RWPE2 (cell line): ENCODE measurements around the gene SRGAP1.
A peak's percentile ranks its signal among the peaks of the same experiment; 100 is the strongest.

ENCODE experiments used
- ATAC-seq: fragments of 200-7000 bp; cut with Tn5 transposase; 3 replicates; pipeline ENCODE4 v1.9.1; 2021; ENCODE audit warnings: low read depth
- DNase-seq: peaks from one replicate; pipeline ENCODE4 v3.0.0-alpha.2; 2020; ENCODE audit warnings: low spot score
- H3K27ac ChIP-seq: fragments of 450-650 bp; 2 replicates; pipeline ENCODE4 v1.5.1; 2017; ENCODE audit warnings: mild to moderate bottlenecking; ENCODE audit not compliant: poor library complexity, severe bottlenecking
- H3K27me3 ChIP-seq: fragments of 250-450 bp; sonication (Bioruptor Pico); 2 replicates; pipeline ENCODE4 v1.5.1; 2021; ENCODE audit warnings: mild to moderate bottlenecking, moderate library complexity; ENCODE audit not compliant: insufficient read depth, poor library complexity, severe bottlenecking
- H3K36me3 ChIP-seq: fragments of 250-450 bp; sonication (Bioruptor Pico); 2 replicates; pipeline ENCODE4 v1.5.1; 2020; ENCODE audit warnings: low read depth, mild to moderate bottlenecking, moderate library complexity
- H3K4me1 ChIP-seq: fragments of 250-450 bp; sonication (Bioruptor Pico); 2 replicates; pipeline ENCODE4 v1.5.1; 2021; ENCODE audit warnings: mild to moderate bottlenecking, moderate library complexity; ENCODE audit not compliant: insufficient read depth, poor library complexity, severe bottlenecking
- H3K4me3 ChIP-seq: fragments of 250-450 bp; sonication (Bioruptor Pico); 2 replicates; pipeline ENCODE4 v1.5.1; 2021; ENCODE audit warnings: mild to moderate bottlenecking, moderate library complexity; ENCODE audit not compliant: severe bottlenecking
- H3K9me3 ChIP-seq: fragments of 250-450 bp; sonication (Bioruptor Pico); 2 replicates; pipeline ENCODE4 v1.5.1; 2021; ENCODE audit warnings: mild to moderate bottlenecking, moderate library complexity; ENCODE audit not compliant: severe bottlenecking
- TF ChIP-seq, protein P1 (sequence below): fragments of 450-650 bp; IDR thresholded peaks from one replicate; pipeline ENCODE4 v1.5.1; 2017; ENCODE audit warnings: mild to moderate bottlenecking, moderate library complexity; ENCODE audit not compliant: poor library complexity, severe bottlenecking

SRGAP1 gene

DNA sequence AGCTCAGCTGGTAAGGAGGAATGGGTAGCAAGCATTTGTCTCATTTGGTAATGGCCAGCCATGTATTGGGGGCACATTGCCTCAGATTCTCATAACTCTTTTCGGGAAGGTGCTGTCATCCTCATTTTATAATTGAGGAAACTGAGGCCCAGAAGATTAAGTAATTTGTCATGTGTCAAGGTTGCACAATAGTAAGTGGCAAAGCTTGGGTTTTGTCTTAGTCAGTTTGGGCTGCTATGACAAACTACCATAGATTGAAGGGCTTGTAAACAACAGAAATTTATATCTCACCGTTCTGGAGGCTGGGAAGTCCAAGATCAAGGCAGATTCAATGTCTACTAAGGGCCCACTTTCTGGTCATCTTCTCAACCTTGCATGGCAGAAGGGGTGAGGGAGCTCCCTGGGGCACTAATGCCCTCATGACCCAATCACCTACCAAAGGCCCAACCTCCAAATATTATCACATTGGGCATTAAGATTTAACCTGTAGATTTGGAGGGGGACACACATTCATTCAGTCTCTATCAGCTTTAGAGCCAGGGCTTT lies 99.6 kb downstream of the SRGAP1 start:
- no peak for DNase-seq
- no peak for ATAC-seq
- peaks cover 11% of the 10 kb centered on the region; the same call in 1 of the 2 replicates for H3K36me3 ChIP-seq
- H3K4me3 ChIP-seq = no peak overlapping the region
- TF ChIP-seq, protein P1, sequence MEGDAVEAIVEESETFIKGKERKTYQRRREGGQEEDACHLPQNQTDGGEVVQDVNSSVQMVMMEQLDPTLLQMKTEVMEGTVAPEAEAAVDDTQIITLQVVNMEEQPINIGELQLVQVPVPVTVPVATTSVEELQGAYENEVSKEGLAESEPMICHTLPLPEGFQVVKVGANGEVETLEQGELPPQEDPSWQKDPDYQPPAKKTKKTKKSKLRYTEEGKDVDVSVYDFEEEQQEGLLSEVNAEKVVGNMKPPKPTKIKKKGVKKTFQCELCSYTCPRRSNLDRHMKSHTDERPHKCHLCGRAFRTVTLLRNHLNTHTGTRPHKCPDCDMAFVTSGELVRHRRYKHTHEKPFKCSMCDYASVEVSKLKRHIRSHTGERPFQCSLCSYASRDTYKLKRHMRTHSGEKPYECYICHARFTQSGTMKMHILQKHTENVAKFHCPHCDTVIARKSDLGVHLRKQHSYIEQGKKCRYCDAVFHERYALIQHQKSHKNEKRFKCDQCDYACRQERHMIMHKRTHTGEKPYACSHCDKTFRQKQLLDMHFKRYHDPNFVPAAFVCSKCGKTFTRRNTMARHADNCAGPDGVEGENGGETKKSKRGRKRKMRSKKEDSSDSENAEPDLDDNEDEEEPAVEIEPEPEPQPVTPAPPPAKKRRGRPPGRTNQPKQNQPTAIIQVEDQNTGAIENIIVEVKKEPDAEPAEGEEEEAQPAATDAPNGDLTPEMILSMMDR = no peak
- H3K9me3 ChIP-seq = no peaks in the 10 kb centered on the region
- H3K27me3 ChIP-seq = no peaks in the 10 kb centered on the region
- H3K4me1 ChIP-seq = no peaks in the 10 kb centered on the region
- H3K27ac ChIP-seq = no peak overlapping the region

DNA sequence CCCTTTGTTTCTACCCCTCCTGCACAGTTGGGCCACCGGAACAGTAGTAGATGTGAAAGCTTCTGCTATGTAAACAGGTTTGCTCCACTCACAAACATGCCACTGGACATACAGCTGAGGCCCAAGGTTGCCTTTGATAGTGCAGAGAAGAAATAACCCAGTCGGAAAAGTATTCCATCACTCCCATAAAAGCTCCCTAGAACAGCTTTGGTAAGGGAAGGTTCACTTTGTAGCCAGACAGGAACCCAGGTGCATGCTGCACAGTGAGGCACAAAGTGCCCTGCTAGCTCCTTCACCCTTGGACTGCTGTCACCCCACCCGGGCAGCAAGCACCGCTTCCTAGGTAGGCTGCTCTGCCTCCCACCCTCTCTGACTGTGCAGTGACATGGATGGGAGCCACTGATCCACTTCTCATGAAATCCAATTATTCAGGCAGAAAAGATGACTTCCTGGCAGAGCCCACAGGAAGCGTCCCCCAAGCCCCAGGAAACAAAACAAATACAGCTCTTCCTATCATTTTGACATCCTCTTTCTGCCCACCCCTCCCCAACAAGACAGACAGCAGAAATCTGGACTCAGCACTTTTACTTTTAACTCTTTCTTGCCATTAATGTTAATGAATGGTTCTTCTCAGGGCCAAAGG lies 100.2 kb downstream of the SRGAP1 start:
- no peaks in the 10 kb centered on the region for H3K9me3 ChIP-seq
- H3K4me1 ChIP-seq = no peaks in the 10 kb centered on the region
- DNase-seq (no peak), ATAC-seq (no peak)
- H3K36me3 ChIP-seq = peaks cover 8% of the 10 kb centered on the region; the same call in 1 of the 2 replicates
- no peak overlapping the region for H3K27ac ChIP-seq
- H3K27me3 ChIP-seq = no peaks in the 10 kb centered on the region
- TF ChIP-seq, protein P1 = no peak
- H3K4me3 ChIP-seq = no peak overlapping the region

DNA sequence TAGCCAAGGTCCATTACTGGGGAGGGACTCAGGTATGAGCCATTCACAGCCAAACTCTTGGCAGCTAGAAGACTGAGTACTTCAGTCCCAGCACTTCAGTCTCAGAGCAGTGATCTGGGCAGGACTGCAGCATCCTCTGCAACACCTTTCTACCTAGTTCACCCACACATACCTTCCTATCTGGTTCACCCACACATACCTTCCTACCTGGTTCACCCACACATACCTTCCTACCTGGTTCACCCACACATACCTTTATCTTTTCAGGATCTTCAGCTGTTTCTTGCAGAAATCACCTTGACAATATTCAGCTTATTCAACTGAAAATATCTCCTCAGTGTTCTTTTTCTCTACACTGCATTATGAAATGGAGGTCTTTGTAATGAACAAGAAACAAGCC lies 101.3 kb downstream of the SRGAP1 start:
- Histone ChIP-seq H3K4me3 (no peak overlapping the region), H3K4me1 (no peaks in the 10 kb centered on the region), H3K27ac (no peak overlapping the region), H3K9me3 (no peaks in the 10 kb centered on the region), H3K36me3 (peaks cover 6% of the 10 kb centered on the region; the same call in 1 of the 2 replicates), H3K27me3 (no peaks in the 10 kb centered on the region)
- TF ChIP-seq, protein P1 = no peak
- 0 out of 3 replicates have a peak, but pooled peaks have one; percentile 42 for ATAC-seq
- DNase-seq = no peak

DNA sequence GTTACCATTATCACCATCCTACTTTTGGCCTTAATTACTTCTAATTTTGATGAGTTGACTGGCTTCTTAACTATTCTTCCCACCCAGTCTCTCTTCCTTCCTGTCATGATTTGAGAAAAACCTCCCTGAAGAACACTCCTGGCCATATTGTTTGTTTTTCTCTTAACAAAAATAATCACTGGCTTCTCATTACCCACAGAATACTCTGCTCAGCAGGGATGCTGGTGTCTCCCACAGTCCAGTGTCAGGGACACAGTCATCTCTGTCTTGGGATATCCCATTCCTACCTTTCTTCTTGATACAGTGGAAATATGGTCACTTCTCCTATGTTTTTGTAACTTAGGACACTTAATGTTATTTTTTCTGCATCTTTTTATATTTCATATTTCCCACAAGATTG lies 103.7 kb downstream of the SRGAP1 start:
- ATAC-seq = no peak
- no peaks in the 10 kb centered on the region for H3K27me3 ChIP-seq
- H3K27ac ChIP-seq = no peak overlapping the region
- H3K9me3 ChIP-seq = no peaks in the 10 kb centered on the region
- DNase-seq = no peak
- H3K4me3 ChIP-seq = no peak overlapping the region
- TF ChIP-seq, protein P1 = no peak
- H3K4me1 ChIP-seq = no peaks in the 10 kb centered on the region
- peaks cover 5% of the 10 kb centered on the region; the same call in 1 of the 2 replicates for H3K36me3 ChIP-seq

DNA sequence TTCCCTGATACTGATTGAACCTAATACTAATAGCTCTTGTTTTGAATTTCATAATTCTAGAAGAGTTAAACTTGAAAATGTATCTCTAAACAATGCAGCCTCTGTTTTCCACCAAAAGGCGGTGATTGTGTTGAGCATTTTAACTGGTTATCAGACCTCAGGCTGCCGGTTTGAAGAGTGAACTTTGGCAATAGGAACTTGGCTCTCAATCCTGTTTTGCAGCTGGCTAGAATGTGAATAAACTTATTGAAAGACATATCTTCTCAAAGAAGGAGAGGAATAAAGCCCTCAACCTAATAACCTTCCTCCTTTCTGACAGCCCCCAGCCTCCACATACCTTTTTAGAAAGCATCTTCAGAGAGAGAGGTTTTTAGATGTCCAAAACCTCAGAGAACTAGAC lies 105.4 kb downstream of the SRGAP1 start:
- no peaks in the 10 kb centered on the region for H3K9me3 ChIP-seq
- no peak overlapping the region for H3K27ac ChIP-seq
- no peak overlapping the region for H3K4me3 ChIP-seq
- H3K36me3 ChIP-seq = no peaks in the 10 kb centered on the region; the same call in 1 of the 2 replicates
- no peaks in the 10 kb centered on the region for H3K27me3 ChIP-seq
- no peak for DNase-seq
- ATAC-seq = no peak
- TF ChIP-seq, protein P1 = no peak
- H3K4me1 ChIP-seq = no peaks in the 10 kb centered on the region
